ENCODE results near the gene URAD.

URAD gene

DNA sequence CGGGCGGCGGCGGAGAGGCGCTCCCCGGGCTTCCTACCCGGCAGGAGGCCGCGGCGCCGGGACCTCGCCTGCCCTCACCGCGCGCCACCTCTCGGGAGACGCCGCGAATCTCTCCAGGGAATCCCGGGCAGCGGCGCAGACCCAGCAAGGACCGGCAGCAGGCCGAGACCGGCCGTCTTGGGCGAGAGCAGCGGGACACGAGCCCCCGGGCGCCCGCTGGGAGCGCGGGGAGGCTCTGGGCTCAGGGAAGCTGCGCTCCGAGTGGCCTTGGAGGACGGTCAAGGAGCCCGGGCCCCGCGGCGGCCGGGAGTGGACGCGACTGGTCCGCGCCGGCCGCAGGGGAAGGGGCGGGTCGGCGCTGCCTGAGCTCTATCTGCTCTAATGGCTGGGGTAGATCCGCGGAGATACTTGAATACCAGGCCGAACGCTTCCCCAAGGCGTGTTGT lies 34.1 kb downstream of the URAD start:
- DNase-seq: no peak

DNA sequence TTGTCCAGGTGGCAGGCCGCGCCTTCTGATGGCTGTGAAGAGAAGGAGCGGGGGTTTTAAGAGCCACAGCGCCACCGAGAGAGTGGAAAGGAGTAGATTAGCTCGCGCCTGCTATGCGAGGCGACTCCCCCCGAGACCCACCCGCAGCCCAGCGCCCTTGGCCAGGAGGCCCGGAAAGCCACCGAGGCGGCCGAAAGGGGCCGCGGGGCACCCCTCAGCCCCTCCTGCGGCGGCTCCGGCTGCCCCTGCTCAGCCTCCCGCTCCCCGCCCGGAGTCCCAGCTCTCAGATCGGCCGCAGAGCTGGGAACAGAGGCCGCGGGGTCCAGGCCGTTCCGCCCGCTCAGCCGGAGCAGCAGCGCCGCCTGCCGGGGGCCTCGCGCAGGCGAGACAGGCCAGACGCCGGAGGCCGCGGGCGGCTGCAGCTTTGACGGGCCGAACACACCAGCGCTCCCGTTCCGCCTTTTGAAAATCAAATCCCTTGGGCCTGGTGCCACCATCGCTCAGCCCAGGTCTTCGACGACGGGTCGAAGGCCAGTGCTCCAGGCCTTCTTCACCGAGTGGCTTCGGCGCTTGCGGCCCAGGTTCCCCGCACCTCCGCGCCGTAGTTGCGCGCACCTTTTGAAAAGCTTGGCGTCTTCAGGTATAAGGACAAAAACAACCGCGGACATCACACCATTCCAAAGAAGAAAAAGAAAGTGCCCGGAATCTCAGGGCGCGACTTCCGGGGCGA lies 34.7 kb downstream of the URAD start:
- peak; percentile 70 for DNase-seq

- DNase-seq: no peak
Observed at GRCh38 chr13:27952876-27953675, 35.4 kb downstream of the URAD start.

- no peak for DNase-seq
Observed at GRCh38 chr13:27942972-27943371, 45.5 kb downstream of the URAD start.

DNA sequence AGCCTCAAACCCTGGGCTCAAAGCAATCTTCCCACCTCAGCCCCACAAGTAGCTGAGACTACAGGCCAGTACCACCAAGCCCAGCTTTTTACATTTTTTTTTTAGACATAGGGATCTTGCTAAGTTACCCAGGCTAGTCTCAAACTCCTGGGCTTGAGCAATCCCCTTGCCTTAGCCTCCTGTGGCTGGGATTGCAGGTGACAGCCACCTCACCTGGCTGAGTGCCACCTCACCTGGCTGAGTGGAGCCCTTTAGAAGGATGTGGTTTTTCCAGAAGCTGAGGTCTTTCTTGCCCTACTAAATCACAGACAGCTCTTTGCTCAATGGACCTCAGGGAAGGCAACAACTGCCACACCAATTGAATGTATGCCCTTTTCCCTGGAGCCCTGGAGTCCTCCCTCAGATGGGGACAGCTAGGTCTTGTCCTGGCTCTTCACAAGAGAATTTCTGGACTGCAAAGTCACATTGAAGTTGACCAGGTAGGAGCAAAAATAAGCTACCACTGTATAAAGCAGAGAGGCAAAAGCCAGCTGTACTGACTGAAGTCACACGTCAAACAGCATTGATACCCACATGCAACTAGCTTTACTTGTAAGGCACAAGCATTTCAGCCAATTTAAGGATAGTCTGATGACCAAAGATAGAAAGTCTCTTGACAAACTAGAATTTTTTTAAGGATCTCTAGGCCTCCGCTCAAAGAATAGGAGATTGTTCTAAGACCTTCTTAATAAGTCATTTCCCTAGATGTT lies 54.7 kb downstream of the URAD start:
- no peak for DNase-seq

- DNase-seq: no peak
Observed at GRCh38 chr13:27933118-27933517, 55.4 kb downstream of the URAD start.

DNA sequence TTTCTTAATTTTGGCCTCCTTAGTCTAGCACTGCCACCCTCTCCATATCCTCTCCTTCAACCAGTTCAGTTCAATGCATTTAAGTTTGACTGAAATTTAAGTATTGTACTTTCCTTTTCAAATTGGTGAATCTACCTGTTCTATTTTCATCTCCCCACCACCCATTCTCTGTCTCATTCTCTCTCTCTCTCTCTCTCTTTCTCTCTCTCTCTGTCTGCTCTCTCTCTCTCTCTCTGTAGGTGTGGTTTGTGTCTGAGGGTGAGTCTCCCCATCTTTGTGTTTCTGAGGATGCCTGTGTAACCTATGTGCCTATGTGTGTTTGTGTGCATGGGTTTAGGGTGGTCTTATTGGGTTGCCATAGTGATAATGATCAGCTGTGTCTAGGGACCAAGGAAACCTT lies 58.6 kb downstream of the URAD start:
- DNase-seq: no peak

GRCh38 chr13:27928805-27929753 lies 59.4 kb downstream of the URAD start:
- DNase-seq: no peak

DNA sequence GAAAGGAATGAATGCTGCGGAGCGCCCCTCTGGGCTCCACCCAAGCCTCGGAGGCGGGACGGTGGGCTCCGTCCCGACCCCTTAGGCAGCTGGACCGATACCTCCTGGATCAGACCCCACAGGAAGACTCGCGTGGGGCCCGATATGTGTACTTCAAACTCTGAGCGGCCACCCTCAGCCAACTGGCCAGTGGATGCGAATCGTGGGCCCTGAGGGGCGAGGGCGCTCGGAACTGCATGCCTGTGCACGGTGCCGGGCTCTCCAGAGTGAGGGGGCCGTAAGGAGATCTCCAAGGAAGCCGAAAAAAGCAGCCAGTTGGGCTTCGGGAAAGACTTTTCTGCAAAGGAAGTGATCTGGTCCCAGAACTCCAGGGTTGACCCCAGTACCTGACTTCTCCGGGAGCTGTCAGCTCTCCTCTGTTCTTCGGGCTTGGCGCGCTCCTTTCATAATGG lies 60.1 kb downstream of the URAD start:
- no peak for DNase-seq
